RWPE1 (cell line): Measurements from ENCODE around the gene CA7.

Source experiments
- CTCF ChIA-PET: fragments of 350-600 bp; sonication (Branson Sonifier 250); formaldehyde crosslinking; extraction: SDS; loops from one replicate; lab custom pipeline; 2021; lab: Yijun Ruan, JAX
- POLR2A ChIA-PET: fragments of 400-600 bp; formaldehyde crosslinking; extraction: SDS; loops from one replicate; lab custom pipeline; 2020; ENCODE audit warnings: antibody characterized with exemption; ENCODE audit not compliant: low non-redundant PET; lab: Yijun Ruan, JAX
- DNase-seq: peaks from one replicate; pipeline ENCODE4 v3.0.0; 2012; ENCODE audit warnings: low spot score
- H3K27ac ChIP-seq: fragments of 450-650 bp; 2 replicates; pipeline ENCODE4 v1.5.1; 2017
- CTCF ChIP-seq: fragments of 450-650 bp; conservative IDR thresholded peaks from 2 replicates; pipeline ENCODE4 v1.5.1; 2017; ENCODE audit warnings: low read depth, mild to moderate bottlenecking

The CA7 gene

DNA sequence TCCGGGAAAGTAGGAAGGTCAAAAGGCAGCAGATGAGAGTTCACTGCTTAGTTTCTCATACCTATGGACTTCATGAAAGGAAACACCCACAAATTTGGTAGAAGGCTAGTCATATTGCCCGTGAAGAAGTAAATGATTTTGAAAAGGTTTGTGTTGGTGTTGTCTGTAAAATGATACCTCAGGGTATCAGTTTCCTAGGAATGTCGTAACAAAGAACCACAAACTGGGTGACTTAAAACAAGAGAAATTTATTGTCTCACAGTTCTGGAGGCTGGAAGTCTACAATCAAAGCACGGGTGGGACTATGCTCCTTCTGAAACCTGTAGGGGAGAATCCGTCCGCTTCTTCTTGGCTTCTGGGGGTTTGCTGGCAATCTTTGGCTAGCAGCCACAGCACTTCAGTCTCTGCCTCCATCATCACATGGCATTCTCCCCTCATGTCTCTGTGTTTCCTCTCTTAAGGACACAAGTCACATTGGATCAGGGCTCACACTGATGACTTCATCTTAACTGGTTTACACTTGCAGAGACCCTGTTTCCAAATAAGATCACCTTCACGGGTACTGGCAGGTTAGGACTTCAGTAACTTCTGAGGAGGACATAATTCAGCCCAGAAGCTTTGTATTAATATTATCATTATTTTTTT, 11.4 kb upstream of the CA7 start:
- no peak for DNase-seq
- POLR2A ChIA-PET = no interaction called here
- no peak for TF ChIP-seq CTCF

GRCh38 chr16:66834746-66835145, 9.5 kb upstream of the CA7 start:
- ChIA-PET CTCF (no interaction called here), POLR2A (interaction anchor here (0.6 kb wide), 1 partner anchor 33 kb away, joined by 4 read pairs; no protein-coding TSS in a partner anchor)
- DNase-seq = no peak
- H3K27ac ChIP-seq = no peak overlapping the region
- no peak for TF ChIP-seq CTCF

More for the DNA sequence above, 11.4 kb upstream of the CA7 start:
- CTCF ChIA-PET = interaction anchor here (0.6 kb wide), 1 partner anchor 1369 kb away, joined by 3 read pairs; no protein-coding TSS in a partner anchor
- H3K27ac ChIP-seq = no peak overlapping the region

GRCh38 chr16:66840883-66841282, 3.3 kb upstream of the CA7 start:
- TF ChIP-seq CTCF = no peak
- CTCF ChIA-PET = no interaction called here
- POLR2A ChIA-PET = no interaction called here
- DNase-seq = no peak
- H3K27ac ChIP-seq = no peak overlapping the region

DNA sequence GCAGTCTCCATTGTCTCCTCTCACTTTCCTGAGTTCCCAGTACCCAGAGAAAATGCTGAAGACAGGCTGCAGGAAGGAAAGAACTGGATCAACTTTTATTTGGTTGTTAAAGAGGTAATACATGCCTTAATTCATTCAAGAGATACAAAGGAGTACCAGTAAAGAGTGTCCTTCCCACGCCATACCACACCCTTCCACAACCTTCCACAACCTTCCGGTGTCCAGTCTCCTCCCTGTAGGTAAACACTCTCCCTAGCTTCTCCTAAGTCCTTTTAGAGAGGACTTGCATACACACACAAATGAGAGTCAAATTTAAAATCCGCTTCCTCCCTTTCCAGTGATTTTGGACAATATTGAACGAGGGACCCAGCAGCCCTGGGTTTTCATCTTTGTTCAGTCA, 2.8 kb upstream of the CA7 start:
- TF ChIP-seq CTCF = no peak
- H3K27ac ChIP-seq = no peak overlapping the region
- CTCF ChIA-PET = no interaction called here
- POLR2A ChIA-PET = no interaction called here
- DNase-seq = no peak

DNA sequence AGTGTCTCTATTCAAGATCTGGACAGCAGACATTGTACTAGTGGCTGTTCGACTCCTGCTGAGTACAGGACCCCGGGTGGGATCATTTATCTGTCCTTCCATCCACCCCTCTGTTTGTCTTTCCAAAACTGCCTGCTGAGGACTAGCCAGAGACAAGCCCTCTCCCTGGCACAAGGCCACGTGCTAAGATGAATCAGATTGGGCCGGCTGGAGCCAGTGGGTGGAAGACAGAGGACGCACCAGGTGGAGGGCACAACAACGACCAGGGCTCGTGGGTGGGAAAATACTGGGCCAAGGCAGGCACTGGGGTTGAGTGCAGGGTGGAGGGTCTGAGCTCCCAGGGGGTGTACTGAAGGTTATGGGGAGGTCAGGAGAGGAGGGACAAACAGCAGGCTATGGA, 1.4 kb upstream of the CA7 start:
- H3K27ac ChIP-seq = no peak overlapping the region
- DNase-seq = no peak
- no peak for TF ChIP-seq CTCF
- POLR2A ChIA-PET = no interaction called here
- CTCF ChIA-PET = no interaction called here

DNA sequence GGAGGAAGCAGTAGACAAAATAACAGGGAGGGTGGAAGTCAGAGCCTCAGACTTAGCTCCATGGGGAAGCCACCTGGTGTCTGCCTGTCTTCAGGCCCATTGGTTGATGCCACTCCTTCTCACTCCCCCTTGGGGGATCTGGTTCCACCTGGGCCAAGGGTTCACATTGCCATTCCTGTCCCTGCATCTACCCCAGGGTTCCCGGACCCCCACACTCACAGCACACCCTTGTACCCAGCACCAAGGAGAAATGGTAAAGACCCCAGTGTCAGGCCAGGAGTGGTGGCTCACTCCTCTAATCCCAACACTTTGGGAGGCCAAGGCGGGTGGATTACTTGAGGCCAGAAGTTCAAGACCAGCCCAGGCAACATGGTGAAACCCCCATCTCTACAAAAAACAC, 1.0 kb upstream of the CA7 start:
- ChIA-PET POLR2A (no interaction called here), CTCF (interaction anchor here (0.9 kb wide), 1 partner anchor 25 kb away, joined by 3 read pairs; no protein-coding TSS in a partner anchor)
- DNase-seq = no peak
- no peak for TF ChIP-seq CTCF
- no peak overlapping the region for H3K27ac ChIP-seq
